Upper lobe of left lung (tissue), 6 donors: ENCODE measurements around the gene SAMD3. TPM values are rescaled to one million over a fixed set of nuclear protein-coding genes. Genes with fewer than 3 reads are reported as not detected.

ENCODE experiments used
- ATAC-seq, 2 donors: fragments of 200-7000 bp; cut with Tn5 transposase; one replicate each; pipeline ENCODE4 v1.9.1; 2022; ENCODE audit warnings: mild to moderate bottlenecking in 2 of 2, moderate library complexity in 2 of 2; ENCODE audit not compliant: low FRiP score in 2 of 2
- DNase-seq, 2 donors: peaks; one replicate each; pipeline ENCODE4 v3.0.0-alpha.2; 2019 to 2020
- H3K27ac ChIP-seq, 4 donors: fragments of 200-600 bp; sonication (generic); one replicate each; pipeline ENCODE4 v1.5.1; 2016 to 2019
- H3K27me3 ChIP-seq, 4 donors: fragments of 200-600 bp; sonication (generic); one replicate each; pipeline ENCODE4 v1.5.1; 2017 to 2019
- H3K36me3 ChIP-seq, 4 donors: fragments of 200-600 bp; sonication (generic); one replicate each; pipeline ENCODE4 v1.5.1; 2016 to 2019
- H3K4me1 ChIP-seq, 4 donors: fragments of 200-600 bp; sonication (generic); one replicate each; pipeline ENCODE4 v1.5.1; 2018 to 2019
- H3K4me3 ChIP-seq, 4 donors: fragments of 200-600 bp; sonication (generic); one replicate each; pipeline ENCODE4 v1.5.1; 2017 to 2019; ENCODE audit warnings: mild to moderate bottlenecking in 2 of 4, moderate library complexity in 1 of 4
- H3K9me3 ChIP-seq, 4 donors: fragments of 200-600 bp; sonication (generic); one replicate each; pipeline ENCODE4 v1.5.1; 2018 to 2019
- EP300 ChIP-seq, 4 donors: sonication (generic); formaldehyde crosslinking; IDR thresholded peaks; one replicate each; pipeline ENCODE4 v1.5.1; 2017; ENCODE audit warnings: antibody characterized with exemption in 4 of 4, control low read depth in 2 of 4
- POLR2A ChIP-seq, 4 donors: fragments of 450-650 bp; IDR thresholded peaks; one replicate each; pipeline ENCODE4 v1.5.1; 2016 to 2017; ENCODE audit warnings: antibody characterized with exemption in 4 of 4, mild to moderate bottlenecking in 2 of 4
- POLR2AphosphoS5 ChIP-seq, 2 donors: sonication (generic); formaldehyde crosslinking; IDR thresholded peaks; one replicate each; pipeline ENCODE4 v1.5.1; 2017; ENCODE audit warnings: antibody characterized with exemption in 2 of 2
- WGBS, 2 donors: methylation state at CpG; one replicate each; pipeline ENCODE4 v1.1.5; 2017 to 2018; 5-methylcytosine and 5-hydroxymethylcytosine counted together
- total RNA-seq, 6 donors: library from RNA; depleted of rRNA in 4 of 6; stranded (reverse); fragments of >200 nt in 4 of 6; gene quantifications; one replicate each; pipeline versions ENCODE4 v1.1.0 to v1.2.1, GENCODE V29; 2016 to 2021
- TF ChIP-seq, protein P1 (sequence below), 6 experiments: fragments of 450-650 bp in 4 of 6; fragments of 200-600 bp in 2 of 6; sonication (generic) in 2 of 6; IDR thresholded peaks; one replicate each; pipeline ENCODE4 v1.5.1; 2016 to 2019; ENCODE audit warnings: antibody characterized with exemption in 6 of 6
- donor health status: DM: no; HTN: no; CAD: no; lungs with moderate emphysema.
- donor health status: DM: no; HTN: yes; CAD: no; lungs with severe emphysema.

The SAMD3 gene
- total RNA-seq, 6 donors from 2014 or later = 2.8 to 11.4 (median 5.2) TPM

DNA sequence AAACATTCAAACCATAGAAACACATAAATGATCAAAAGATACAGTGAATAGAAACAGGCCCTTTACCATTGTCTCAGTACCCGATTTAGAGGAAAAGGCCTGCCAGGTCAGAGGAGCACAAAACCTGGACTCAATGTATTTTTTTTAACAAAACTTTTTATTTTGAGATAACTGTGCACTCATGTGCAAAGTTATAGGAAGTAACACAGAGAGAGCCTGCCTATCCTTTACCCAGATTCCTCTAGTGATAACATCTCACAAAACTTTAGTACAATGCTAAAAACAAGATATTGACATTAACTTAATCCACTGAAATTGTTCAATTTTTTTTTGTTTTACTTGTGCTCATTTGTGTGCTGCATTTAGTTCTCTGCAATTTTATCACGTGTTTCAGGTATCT, 36.8 kb upstream of the SAMD3 start:
- no peak for DNase-seq
- Histone ChIP-seq H3K9me3 (no peaks in the 10 kb centered on the region), H3K4me1 (no peaks in the 10 kb centered on the region), H3K27me3 (no peaks in the 10 kb centered on the region), H3K36me3 (no peaks in the 10 kb centered on the region), H3K27ac (no peak overlapping the region), H3K4me3 (no peak overlapping the region)
- TF ChIP-seq POLR2AphosphoS5 (IDR thresholded peaks at IDR 0.05) (no peak), POLR2A (IDR thresholded peaks at IDR 0.05) (no peak), EP300 (IDR thresholded peaks at IDR 0.05) (no peak)
- TF ChIP-seq, protein P1, sequence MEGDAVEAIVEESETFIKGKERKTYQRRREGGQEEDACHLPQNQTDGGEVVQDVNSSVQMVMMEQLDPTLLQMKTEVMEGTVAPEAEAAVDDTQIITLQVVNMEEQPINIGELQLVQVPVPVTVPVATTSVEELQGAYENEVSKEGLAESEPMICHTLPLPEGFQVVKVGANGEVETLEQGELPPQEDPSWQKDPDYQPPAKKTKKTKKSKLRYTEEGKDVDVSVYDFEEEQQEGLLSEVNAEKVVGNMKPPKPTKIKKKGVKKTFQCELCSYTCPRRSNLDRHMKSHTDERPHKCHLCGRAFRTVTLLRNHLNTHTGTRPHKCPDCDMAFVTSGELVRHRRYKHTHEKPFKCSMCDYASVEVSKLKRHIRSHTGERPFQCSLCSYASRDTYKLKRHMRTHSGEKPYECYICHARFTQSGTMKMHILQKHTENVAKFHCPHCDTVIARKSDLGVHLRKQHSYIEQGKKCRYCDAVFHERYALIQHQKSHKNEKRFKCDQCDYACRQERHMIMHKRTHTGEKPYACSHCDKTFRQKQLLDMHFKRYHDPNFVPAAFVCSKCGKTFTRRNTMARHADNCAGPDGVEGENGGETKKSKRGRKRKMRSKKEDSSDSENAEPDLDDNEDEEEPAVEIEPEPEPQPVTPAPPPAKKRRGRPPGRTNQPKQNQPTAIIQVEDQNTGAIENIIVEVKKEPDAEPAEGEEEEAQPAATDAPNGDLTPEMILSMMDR (IDR thresholded peaks at IDR 0.05) = no peak
- ATAC-seq = no peak
- WGBS, 2 donors = 74 to 88% methylated on average over 2 of the region's 2 CpGs

GRCh38 chr6:130259140-130259539, 36.4 kb upstream of the SAMD3 start:
- ATAC-seq (no peak), DNase-seq (no peak)
- Histone ChIP-seq H3K27ac (no peak overlapping the region), H3K4me3 (no peak overlapping the region), H3K36me3 (no peaks in the 10 kb centered on the region), H3K9me3 (no peaks in the 10 kb centered on the region), H3K4me1 (no peaks in the 10 kb centered on the region), H3K27me3 (no peaks in the 10 kb centered on the region)
- TF ChIP-seq POLR2AphosphoS5 (IDR thresholded peaks at IDR 0.05) = no peak
- TF ChIP-seq, protein P1 (IDR thresholded peaks at IDR 0.05) = no peak
- TF ChIP-seq POLR2A (IDR thresholded peaks at IDR 0.05) = no peak
- no peak for TF ChIP-seq EP300 (IDR thresholded peaks at IDR 0.05)
- 39 to 41% methylated on average over 1 of the region's 1 CpG for WGBS, 2 donors

GRCh38 chr6:130252527-130253237, 29.9 kb upstream of the SAMD3 start:
- no peak overlapping the region for H3K4me3 ChIP-seq
- H3K9me3 ChIP-seq = no peaks in the 10 kb centered on the region
- ATAC-seq (no peak), DNase-seq (no peak)
- no peaks in the 10 kb centered on the region for H3K4me1 ChIP-seq
- WGBS, 2 donors = 51 to 63% methylated on average over 9 of the region's 9 CpGs
- H3K27ac ChIP-seq = no peak overlapping the region
- no peaks in the 10 kb centered on the region for H3K36me3 ChIP-seq
- no peaks in the 10 kb centered on the region for H3K27me3 ChIP-seq
- no peak for TF ChIP-seq EP300 (IDR thresholded peaks at IDR 0.05)

DNA sequence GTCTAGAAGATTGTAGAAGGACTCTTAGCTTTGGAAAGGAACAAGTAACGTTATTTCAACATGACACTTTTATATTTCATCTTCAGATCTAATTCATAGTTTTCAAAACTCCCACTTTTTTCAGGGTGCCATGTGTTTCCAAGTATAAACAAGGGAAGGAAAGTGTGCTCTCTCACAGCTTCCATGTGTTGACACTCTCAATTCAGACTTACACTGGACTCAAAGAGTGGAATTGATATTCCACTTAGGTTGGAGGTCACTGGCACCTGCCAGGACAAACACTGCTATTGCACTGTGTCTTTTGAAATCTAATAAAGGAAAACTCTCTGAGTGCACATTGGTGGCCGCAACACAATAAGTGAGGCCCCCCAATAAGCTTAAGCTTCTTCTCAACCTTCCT, 22.5 kb upstream of the SAMD3 start:
- ATAC-seq (no peak), DNase-seq (no peak)
- TF ChIP-seq EP300 (IDR thresholded peaks at IDR 0.05) = no peak
- TF ChIP-seq POLR2A (IDR thresholded peaks at IDR 0.05) = no peak
- no peak for TF ChIP-seq POLR2AphosphoS5 (IDR thresholded peaks at IDR 0.05)
- TF ChIP-seq, protein P1 (IDR thresholded peaks at IDR 0.05) = no peak
- Histone ChIP-seq H3K36me3 (no peaks in the 10 kb centered on the region), H3K4me1 (no peaks in the 10 kb centered on the region), H3K27ac (no peak overlapping the region), H3K4me3 (no peak overlapping the region), H3K27me3 (no peaks in the 10 kb centered on the region), H3K9me3 (no peaks in the 10 kb centered on the region)
- 77 to 86% methylated on average over 2 of the region's 2 CpGs for WGBS, 2 donors

- 87 to 89% methylated on average over 2 of the region's 2 CpGs for WGBS, 2 donors
- DNase-seq (no peak), ATAC-seq (no peak)
- no peaks in the 10 kb centered on the region for H3K36me3 ChIP-seq
- no peaks in the 10 kb centered on the region for H3K9me3 ChIP-seq
- TF ChIP-seq, protein P1 (IDR thresholded peaks at IDR 0.05) = no peak
- no peak for TF ChIP-seq POLR2A (IDR thresholded peaks at IDR 0.05)
- TF ChIP-seq POLR2AphosphoS5 (IDR thresholded peaks at IDR 0.05) = no peak
- no peak for TF ChIP-seq EP300 (IDR thresholded peaks at IDR 0.05)
- H3K27ac ChIP-seq = no peak overlapping the region
- H3K4me1 ChIP-seq = no peaks in the 10 kb centered on the region
- no peaks in the 10 kb centered on the region for H3K27me3 ChIP-seq
- no peak overlapping the region for H3K4me3 ChIP-seq
Observed at GRCh38 chr6:130244728-130245127, 22.0 kb upstream of the SAMD3 start.
